PC-9 (cell line): ENCODE results near the gene MGAT4A. TPM values are rescaled to one million over a fixed set of nuclear protein-coding genes. Genes with fewer than 3 reads are reported as not detected.

ENCODE experiments used
- BruUV-seq: library from RNA; stranded (reverse); fragments of 400-500 nt; replicated peaks from 2 replicates; lab custom pipeline; 2021; lab: Mats Ljungman, UMichigan
- CTCF ChIA-PET: fragments of 300-600 bp; sonication (Branson Sonifier 250); formaldehyde crosslinking; loops from one replicate; lab custom pipeline; 2022; ENCODE audit warnings: antibody characterized with exemption; lab: Charles Lee
- POLR2A ChIA-PET: fragments of 300-600 bp; sonication (Branson Sonifier 250); formaldehyde crosslinking; loops from one replicate; lab custom pipeline; 2022; ENCODE audit warnings: antibody characterized with exemption; ENCODE audit not compliant: unreplicated experiment; lab: Charles Lee
- DNase-seq, 2 experiments: peaks; one replicate each; pipeline versions ENCODE4 v3.0.0 to v3.0.0-alpha.2; 2015 to 2022; ENCODE audit warnings: mixed read lengths in 1 of 2
- H2AFZ ChIP-seq: fragments of 200-600 bp; sonication (generic); 2 replicates; pipeline ENCODE4 v1.8.1; 2017; ENCODE audit warnings: antibody characterized with exemption
- H3F3A ChIP-seq: fragments of 200-600 bp; sonication (generic); 2 replicates; pipeline ENCODE4 v1.8.1; 2017; ENCODE audit warnings: antibody characterized with exemption, mild to moderate bottlenecking, low read depth; ENCODE audit not compliant: insufficient read depth
- H3K27ac ChIP-seq: fragments of 200-600 bp; sonication (generic); 2 replicates; pipeline ENCODE4 v1.6.1; 2016; ENCODE audit warnings: mixed run types
- H3K27me3 ChIP-seq: fragments of 200-600 bp; sonication (generic); 2 replicates; pipeline ENCODE4 v1.6.1; 2016; ENCODE audit warnings: low read depth, mixed run types; ENCODE audit not compliant: insufficient read depth
- H3K36me3 ChIP-seq: fragments of 200-600 bp; sonication (generic); 2 replicates; pipeline ENCODE4 v1.6.1; 2016; ENCODE audit warnings: low read depth, mixed run types
- H3K4me1 ChIP-seq: fragments of 200-600 bp; sonication (generic); replicated peaks from 2 replicates; pipeline ENCODE4 v1.6.1; 2016; ENCODE audit warnings: mixed run types; ENCODE audit not compliant: insufficient read depth
- H3K4me2 ChIP-seq: fragments of 200-600 bp; sonication (generic); 2 replicates; pipeline ENCODE4 v1.6.1; 2017; ENCODE audit warnings: mixed run types
- H3K4me3 ChIP-seq: fragments of 200-600 bp; sonication (generic); 2 replicates; pipeline ENCODE4 v1.6.1; 2016; ENCODE audit warnings: mixed run types
- H3K79me2 ChIP-seq: fragments of 200-600 bp; sonication (generic); 2 replicates; pipeline ENCODE4 v1.6.1; 2017; ENCODE audit warnings: low read depth, mixed run types
- H3K9me2 ChIP-seq: fragments of 200-600 bp; sonication (generic); 2 replicates; pipeline ENCODE4 v1.8.1; 2017; ENCODE audit warnings: mild to moderate bottlenecking; ENCODE audit not compliant: insufficient read depth
- H3K9me3 ChIP-seq: fragments of 200-600 bp; sonication (generic); 2 replicates; pipeline ENCODE4 v1.8.1; 2016; ENCODE audit warnings: low read depth; ENCODE audit not compliant: insufficient read depth
- H4K20me1 ChIP-seq: fragments of 200-600 bp; sonication (generic); 2 replicates; pipeline ENCODE4 v1.8.1; 2017; ENCODE audit not compliant: insufficient read depth
- CTCF ChIP-seq: fragments of 200-600 bp; sonication (generic); conservative IDR thresholded peaks from 2 replicates; pipeline ENCODE4 v1.6.1; 2017; ENCODE audit warnings: mixed run types, antibody characterized with exemption, mild to moderate bottlenecking, moderate library complexity
- EZH2 ChIP-seq: fragments of 200-600 bp; sonication (generic); IDR thresholded peaks from 2 replicates; pipeline ENCODE4 v1.8.0; 2017; ENCODE audit warnings: antibody characterized with exemption, low read depth
- intact Hi-C: fragments of 100-400 bp; cut with micrococcal nuclease; formaldehyde crosslinking; loops from one replicate; pipeline ENCODE4 v1.10.0; 2022; ENCODE audit not compliant: unreplicated experiment
- total RNA-seq: library from RNA; stranded (reverse); gene quantifications from 2 replicates; pipeline ENCODE4 v1.2.3, GENCODE V29; 2021

MGAT4A gene
- total RNA-seq, 1 experiment from 2014 or later = 12.9 TPM

GRCh38 chr2:98576666-98577312, 154.1 kb downstream of the MGAT4A start:
- intact Hi-C loops = no loop called here

GRCh38 chr2:98573426-98573825, 157.5 kb downstream of the MGAT4A start:
- Histone ChIP-seq H3K4me1 (no peaks in the 10 kb centered on the region), H3K27ac (no peak overlapping the region), H3F3A (no peaks in the 10 kb centered on the region), H3K27me3 (no peaks in the 10 kb centered on the region), H3K4me2 (no peak overlapping the region), H4K20me1 (no peaks in the 10 kb centered on the region), H2AFZ (no peak overlapping the region), H3K9me3 (no peaks in the 10 kb centered on the region), H3K4me3 (no peak overlapping the region), H3K79me2 (no peaks in the 10 kb centered on the region), H3K9me2 (no peaks in the 10 kb centered on the region), H3K36me3 (no peaks in the 10 kb centered on the region)
- no TSS peak for BruUV-seq
- intact Hi-C loops = no loop called here
- CTCF ChIA-PET = no interaction called here
- POLR2A ChIA-PET = no interaction called here
- DNase-seq = no peak
- TF ChIP-seq CTCF = no peak
- TF ChIP-seq EZH2 = no peak

More at GRCh38 chr2:98576666-98577312, 154.1 kb downstream of the MGAT4A start:
- H3K4me3 ChIP-seq = no peak overlapping the region
- no TSS peak for BruUV-seq
- no peaks in the 10 kb centered on the region for H3K9me3 ChIP-seq
- no peak for TF ChIP-seq CTCF
- TF ChIP-seq EZH2 = no peak
- H3K9me2 ChIP-seq = no peaks in the 10 kb centered on the region
- ChIA-PET POLR2A (no interaction called here), CTCF (interaction anchor here (0.6 kb wide), 1 partner anchor 17 kb away, joined by 3 read pairs; no protein-coding TSS in a partner anchor)
- no peak for DNase-seq
- H3K4me2 ChIP-seq = no peak overlapping the region
- no peaks in the 10 kb centered on the region for H4K20me1 ChIP-seq
- no peaks in the 10 kb centered on the region for H3K79me2 ChIP-seq
- H3K36me3 ChIP-seq = no peaks in the 10 kb centered on the region
- no peak overlapping the region for H3K27ac ChIP-seq
- no peaks in the 10 kb centered on the region for H3K4me1 ChIP-seq
- no peaks in the 10 kb centered on the region for H3F3A ChIP-seq
- no peaks in the 10 kb centered on the region for H3K27me3 ChIP-seq
- no peak overlapping the region for H2AFZ ChIP-seq

- no peak overlapping the region for H3K4me2 ChIP-seq
- no peak overlapping the region for H3K27ac ChIP-seq
- H3F3A ChIP-seq = no peaks in the 10 kb centered on the region
- ChIA-PET POLR2A (no interaction called here), CTCF (no interaction called here)
- no peak for DNase-seq
- no peak overlapping the region for H2AFZ ChIP-seq
- no peak overlapping the region for H3K4me3 ChIP-seq
- no peaks in the 10 kb centered on the region for H3K9me2 ChIP-seq
- H3K36me3 ChIP-seq = no peaks in the 10 kb centered on the region
- H3K27me3 ChIP-seq = no peaks in the 10 kb centered on the region
- BruUV-seq = no TSS peak
- H3K4me1 ChIP-seq = no peaks in the 10 kb centered on the region
- intact Hi-C loops = no loop called here
- TF ChIP-seq EZH2 = no peak
- TF ChIP-seq CTCF = no peak
- H3K79me2 ChIP-seq = no peaks in the 10 kb centered on the region
- no peaks in the 10 kb centered on the region for H3K9me3 ChIP-seq
- no peaks in the 10 kb centered on the region for H4K20me1 ChIP-seq
These were observed 158.3 kb downstream of the MGAT4A start for GRCh38 chr2:98572676-98573075.
